GM19397 (cell line): ENCODE results near the gene CDC42EP5.

Source experiments
- ATAC-seq: cut with Tn5 transposase; IDR thresholded peaks from one replicate; pipeline ENCODE4 v1.9.1; 2021; ENCODE audit warnings: mild to moderate bottlenecking, moderate library complexity; ENCODE audit not compliant: unreplicated experiment

The CDC42EP5 gene

GRCh38 chr19:54428323-54429175, 44.5 kb downstream of the CDC42EP5 start:
- ATAC-seq: no peak

GRCh38 chr19:54427586-54427985, 45.5 kb downstream of the CDC42EP5 start:
- ATAC-seq: no peak

- ATAC-seq: no peak
Measured at GRCh38 chr19:54426291-54426931, 46.7 kb downstream of the CDC42EP5 start.

GRCh38 chr19:54425382-54425723, 47.7 kb downstream of the CDC42EP5 start:
- no peak for ATAC-seq

- ATAC-seq: no peak
Measured at GRCh38 chr19:54424660-54425381, 48.3 kb downstream of the CDC42EP5 start.

- no peak for ATAC-seq
Measured at GRCh38 chr19:54424201-54424600, 48.9 kb downstream of the CDC42EP5 start.

GRCh38 chr19:54422136-54422535, 51.0 kb downstream of the CDC42EP5 start:
- ATAC-seq: no peak

- no peak for ATAC-seq
Measured at GRCh38 chr19:54421521-54421920, 51.6 kb downstream of the CDC42EP5 start.

- no peak for ATAC-seq
Measured at GRCh38 chr19:54421169-54421516, 52.0 kb downstream of the CDC42EP5 start.

- ATAC-seq: no peak
Measured at GRCh38 chr19:54420383-54421168, 52.5 kb downstream of the CDC42EP5 start.

- ATAC-seq: no peak
Measured at GRCh38 chr19:54420068-54420382, 53.1 kb downstream of the CDC42EP5 start.

- no peak for ATAC-seq
Measured at GRCh38 chr19:54418930-54419800, 53.9 kb downstream of the CDC42EP5 start.

- ATAC-seq: no peak
Measured at GRCh38 chr19:54418030-54418929, 54.8 kb downstream of the CDC42EP5 start.

- no peak for ATAC-seq
Measured at GRCh38 chr19:54416695-54417491, 56.2 kb downstream of the CDC42EP5 start.

- ATAC-seq: no peak
Measured at GRCh38 chr19:54415901-54416673, 57.0 kb downstream of the CDC42EP5 start.

GRCh38 chr19:54415208-54415900, 57.7 kb downstream of the CDC42EP5 start, which contains the start of gene TTYH1:
TTYH1 (plus strand) TSS chr19:54415464; CDS start chr19:54415553, 89 bp downstream.
- no peak for ATAC-seq
